DMS153 treated with DMSO at 0.1 percent for 48 hours (cell line): ENCODE data around the gene CRYBB3.
"Not testable (repeated sequence)": the region's sequence is repeated elsewhere in the genome, so short reads cannot be mapped to it uniquely, and the experiment has no call there.

ENCODE experiments used
- DNase-seq: peaks from one replicate; lab custom pipeline; 2025; ENCODE audit not compliant: unreplicated experiment; lab: John Stamatoyannopoulos, UW

The CRYBB3 gene

DNA sequence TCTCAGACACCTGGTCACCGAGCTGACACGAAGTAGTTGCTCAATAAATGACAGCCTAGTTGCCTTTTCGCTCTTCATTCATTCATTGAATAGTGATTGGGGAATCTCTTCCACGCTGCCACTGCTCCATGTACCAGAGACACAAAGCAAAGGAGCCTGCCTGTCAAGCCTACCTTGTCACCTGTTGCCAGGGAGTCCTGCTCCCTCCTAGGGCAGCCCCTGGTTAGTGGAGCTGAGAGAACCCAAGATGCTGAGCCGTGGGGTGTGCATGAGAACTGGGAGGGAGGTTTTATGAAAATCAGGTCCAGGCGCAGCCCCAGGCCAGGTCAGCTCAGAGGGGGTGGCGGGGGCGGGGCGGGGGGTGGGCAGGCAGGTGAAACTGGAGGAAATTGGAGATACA, 38.4 kb downstream of the CRYBB3 start:
- DNase-seq = not testable (repeated sequence)

GRCh38 chr22:25255169-25255568, 55.5 kb downstream of the CRYBB3 start:
- DNase-seq = not testable (repeated sequence)
